HG02623 (cell line): ENCODE measurements around the gene STAM2.

ENCODE experiments used
- ATAC-seq: cut with Tn5 transposase; IDR thresholded peaks from one replicate; pipeline ENCODE4 v1.9.1; 2021; ENCODE audit warnings: moderate library complexity; ENCODE audit not compliant: unreplicated experiment

The STAM2 gene

DNA sequence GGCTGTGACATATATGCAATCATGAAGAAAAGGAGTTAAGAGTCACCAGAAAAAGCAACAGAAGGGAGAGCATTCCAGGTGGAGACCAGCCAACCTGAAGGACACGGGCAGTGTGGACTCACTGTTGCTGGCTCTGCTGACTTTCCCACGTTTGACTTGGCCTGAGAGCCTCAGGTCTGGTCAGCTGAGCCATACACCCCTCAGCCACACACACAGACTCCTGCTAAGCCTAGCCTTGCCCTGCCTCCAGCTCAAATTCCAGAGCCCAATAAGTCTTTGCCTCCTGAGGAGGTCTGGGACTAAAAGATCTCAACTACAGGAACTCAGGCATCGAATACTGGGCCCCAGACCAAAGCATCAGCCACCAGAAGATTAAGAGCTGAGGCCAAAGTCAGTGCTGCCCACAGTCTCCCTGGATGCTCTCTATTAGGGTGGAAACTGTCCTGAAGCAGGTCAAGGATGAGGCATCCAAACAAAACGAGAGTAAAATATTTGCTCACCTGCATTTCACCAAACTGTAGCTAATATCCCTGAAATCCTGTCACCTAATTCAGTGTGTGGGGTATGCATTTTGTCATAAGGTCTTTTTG, 100.0 kb downstream of the STAM2 start:
- ATAC-seq = no peak

GRCh38 chr2:152072011-152072410, 103.6 kb downstream of the STAM2 start:
- no peak for ATAC-seq

GRCh38 chr2:152071518-152071917, 104.0 kb downstream of the STAM2 start:
- no peak for ATAC-seq

- no peak for ATAC-seq
Measured at GRCh38 chr2:152071092-152071491, 104.5 kb downstream of the STAM2 start.

GRCh38 chr2:152068226-152068625, 107.3 kb downstream of the STAM2 start:
- no peak for ATAC-seq

DNA sequence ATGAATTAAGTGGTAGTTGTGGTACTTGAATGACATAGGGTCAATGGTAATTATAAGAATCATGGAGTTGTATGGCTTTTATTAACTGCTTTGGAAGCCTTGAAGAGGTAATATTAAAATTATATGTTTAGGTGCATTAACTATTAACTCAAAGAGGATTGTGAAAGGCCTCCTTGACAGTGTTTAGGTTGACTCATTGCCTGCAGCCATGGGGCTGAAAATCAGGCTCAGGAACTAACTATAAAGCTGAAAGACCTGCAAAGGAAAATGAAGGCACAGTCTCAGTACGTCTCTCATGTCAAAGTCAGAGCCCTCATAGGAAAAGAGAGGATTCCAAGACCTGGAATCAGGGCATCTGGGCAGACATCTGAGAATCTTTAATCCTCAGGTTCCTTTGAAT, 107.7 kb downstream of the STAM2 start:
- ATAC-seq = no peak
